ENCODE measurements around the gene C6orf136.
A peak's percentile ranks its signal among the peaks of the same experiment; 100 is the strongest.

The C6orf136 gene

DNA sequence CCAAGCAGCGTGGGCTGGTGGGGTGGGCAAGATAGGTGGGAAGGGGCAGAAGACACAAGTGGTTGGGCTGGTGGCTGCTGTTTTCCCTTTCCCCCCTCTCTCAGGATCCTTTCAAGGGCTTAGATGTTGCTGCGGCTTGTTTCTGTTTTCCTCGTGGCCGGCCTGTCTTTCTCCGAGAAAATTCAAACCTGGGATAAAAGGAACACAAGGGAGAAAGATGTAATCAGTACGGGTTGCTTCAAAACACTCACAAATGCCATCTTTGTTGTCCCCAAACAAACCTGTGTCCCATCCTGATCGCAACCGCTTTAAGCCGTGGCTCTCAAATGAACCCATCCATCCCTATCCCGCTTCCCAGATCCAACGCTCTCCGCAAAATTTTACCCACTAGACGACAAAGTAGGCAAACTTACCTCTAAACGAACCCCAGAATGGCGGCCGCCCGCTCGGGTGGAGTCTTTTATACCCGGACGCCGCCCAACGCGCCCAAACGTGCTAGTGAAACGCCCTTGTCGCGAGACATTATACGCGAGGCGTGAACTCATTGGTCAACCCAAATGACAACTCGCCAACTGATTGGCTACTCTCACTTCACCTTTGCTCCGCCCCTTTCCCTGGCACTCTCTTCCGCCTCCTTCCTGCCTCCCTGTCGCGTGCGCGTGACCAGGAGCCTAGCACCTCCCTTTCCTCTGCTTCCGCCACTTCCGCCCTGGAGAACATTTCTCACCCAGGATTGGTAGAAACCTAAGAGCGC lies 29.9 kb upstream of the C6orf136 start, which contains the start of gene PPP1R10:
Gene PPP1R10, minus strand, starts transcription at position 433 of the 754 bp plus-strand sequence. CDS start 7,299 bp downstream, outside the sequence.
- peaks cover 68% of the 10 kb centered on the region for H3K79me2 ChIP-seq (ENCODE audit: low read length)
- 0 out of 2 replicates have a peak within 1 kb of the TSS, but pooled peaks have one; percentile 60 for H2AFZ ChIP-seq (ENCODE audit: low read depth, low read length)
- peaks cover 48% of the 10 kb centered on the region for H3K36me3 ChIP-seq (replicated peaks; ENCODE audit: low read depth, low read length)

DNA sequence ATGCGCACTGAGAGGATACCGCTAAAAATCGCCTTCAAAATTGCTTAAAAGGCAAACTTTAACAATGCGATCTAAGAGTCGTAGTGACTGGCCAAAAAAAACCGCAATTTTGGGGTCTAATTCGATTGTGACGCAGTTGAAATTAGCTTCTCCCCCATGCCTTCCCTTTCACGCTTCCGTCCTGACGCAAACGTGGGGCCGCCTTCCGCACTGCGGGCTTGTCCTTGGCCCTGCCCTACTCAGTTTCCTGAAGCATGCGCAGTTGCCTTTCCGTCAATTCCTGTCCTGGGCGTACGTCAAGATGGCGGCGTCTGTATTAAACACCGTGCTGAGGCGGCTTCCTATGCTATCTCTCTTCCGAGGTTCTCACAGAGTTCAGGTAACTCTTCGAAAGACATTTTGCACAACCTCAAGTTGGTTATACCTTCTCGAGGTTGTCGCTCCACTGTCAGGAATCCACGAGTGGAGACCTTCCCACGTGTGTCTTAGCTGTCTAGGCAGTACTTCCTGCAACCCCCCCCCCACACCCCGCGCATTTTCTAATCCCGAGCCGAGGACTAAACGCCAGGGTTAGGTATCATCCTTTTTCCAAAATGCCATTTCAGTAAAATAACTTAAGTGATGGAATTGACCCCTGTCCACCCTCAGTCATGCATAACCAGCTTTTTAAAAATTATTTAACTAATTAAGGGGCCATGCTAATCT lies 29.2 kb upstream of the C6orf136 start, which contains the start of gene MRPS18B:
Gene MRPS18B, plus strand, starts transcription at position 276 of the 705 bp plus-strand sequence. Its CDS starts 26 bp downstream, at position 302.
- peak within 1 kb of the TSS; percentile 100 for H3K9ac ChIP-seq (ENCODE audit: low read length)

More for the DNA sequence above, 29.9 kb upstream of the C6orf136 start, which contains the start of gene PPP1R10:
- Histone ChIP-seq H3K4me3 (ENCODE audit: low read length) (peak within 1 kb of the TSS; percentile 95), H3K27ac (ENCODE audit: low read length) (peak within 1 kb of the TSS; percentile 91), H4K20me1 (ENCODE audit: insufficient read depth, low read length) (peaks cover 19% of the 10 kb centered on the region), H3K4me2 (ENCODE audit: low read length) (peak within 1 kb of the TSS; percentile 99), H3K4me1 (ENCODE audit: low read length) (peaks cover 27% of the 10 kb centered on the region), H3K9me3 (ENCODE audit: insufficient read depth, low read length) (no peaks in the 10 kb centered on the region), H3K27me3 (ENCODE audit: low read depth, low read length) (no peaks in the 10 kb centered on the region), H3K9ac (ENCODE audit: low read length) (peak within 1 kb of the TSS; percentile 100)
- TF ChIP-seq EZH2phosphoT487 (IDR thresholded peaks at IDR 0.05; ENCODE audit: low read depth), result no peak
- TF ChIP-seq, protein P1, sequence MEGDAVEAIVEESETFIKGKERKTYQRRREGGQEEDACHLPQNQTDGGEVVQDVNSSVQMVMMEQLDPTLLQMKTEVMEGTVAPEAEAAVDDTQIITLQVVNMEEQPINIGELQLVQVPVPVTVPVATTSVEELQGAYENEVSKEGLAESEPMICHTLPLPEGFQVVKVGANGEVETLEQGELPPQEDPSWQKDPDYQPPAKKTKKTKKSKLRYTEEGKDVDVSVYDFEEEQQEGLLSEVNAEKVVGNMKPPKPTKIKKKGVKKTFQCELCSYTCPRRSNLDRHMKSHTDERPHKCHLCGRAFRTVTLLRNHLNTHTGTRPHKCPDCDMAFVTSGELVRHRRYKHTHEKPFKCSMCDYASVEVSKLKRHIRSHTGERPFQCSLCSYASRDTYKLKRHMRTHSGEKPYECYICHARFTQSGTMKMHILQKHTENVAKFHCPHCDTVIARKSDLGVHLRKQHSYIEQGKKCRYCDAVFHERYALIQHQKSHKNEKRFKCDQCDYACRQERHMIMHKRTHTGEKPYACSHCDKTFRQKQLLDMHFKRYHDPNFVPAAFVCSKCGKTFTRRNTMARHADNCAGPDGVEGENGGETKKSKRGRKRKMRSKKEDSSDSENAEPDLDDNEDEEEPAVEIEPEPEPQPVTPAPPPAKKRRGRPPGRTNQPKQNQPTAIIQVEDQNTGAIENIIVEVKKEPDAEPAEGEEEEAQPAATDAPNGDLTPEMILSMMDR (IDR thresholded peaks at IDR 0.05; ENCODE audit: low read depth, low read length), result no peak

DNA sequence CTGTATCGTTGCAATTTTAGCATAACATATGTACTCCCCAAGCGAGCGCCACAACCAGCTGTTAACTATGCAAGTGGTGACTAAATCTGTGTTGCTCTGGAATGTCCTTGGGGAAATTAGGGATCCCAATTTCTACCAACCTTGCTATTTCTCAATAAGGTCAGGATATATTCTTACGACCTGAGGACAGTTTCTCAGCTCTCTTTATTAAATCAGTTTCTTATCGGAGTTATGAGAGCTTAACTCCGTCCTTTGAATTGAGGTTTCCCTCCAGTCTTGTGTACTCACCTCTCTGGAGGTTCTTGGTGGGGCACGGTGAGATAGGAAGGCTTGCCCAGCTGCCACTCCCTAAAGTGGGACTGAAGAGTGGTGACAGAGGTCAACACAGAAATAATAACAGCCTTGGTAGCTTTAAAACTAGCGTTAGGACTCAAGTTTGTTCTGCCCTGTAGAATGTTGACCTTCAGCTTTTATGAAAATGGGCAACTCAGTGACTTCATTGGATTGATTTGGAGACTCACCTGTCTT lies 28.6 kb upstream of the C6orf136 start:
- Histone ChIP-seq H3K4me2 (ENCODE audit: low read length) (peak overlapping the region; percentile 94), H3K79me2 (ENCODE audit: low read length) (peaks cover 59% of the 10 kb centered on the region)

More for the DNA sequence above, 29.2 kb upstream of the C6orf136 start, which contains the start of gene MRPS18B:
- TF ChIP-seq, protein P1 (IDR thresholded peaks at IDR 0.05; ENCODE audit: low read depth, low read length), result no peak
- TF ChIP-seq EZH2phosphoT487 (IDR thresholded peaks at IDR 0.05; ENCODE audit: low read depth), result no peak
- H3K4me3 ChIP-seq (ENCODE audit: low read length), result peak within 1 kb of the TSS; percentile 95
- peaks cover 45% of the 10 kb centered on the region for H3K36me3 ChIP-seq (replicated peaks; ENCODE audit: low read depth, low read length)
- no peaks in the 10 kb centered on the region for H3K27me3 ChIP-seq (ENCODE audit: low read depth, low read length)
- H3K4me1 ChIP-seq (ENCODE audit: low read length), result peaks cover 27% of the 10 kb centered on the region
- 0 out of 2 replicates have a peak within 1 kb of the TSS, but pooled peaks have one; percentile 60 for H2AFZ ChIP-seq (ENCODE audit: low read depth, low read length)
- peaks cover 65% of the 10 kb centered on the region for H3K79me2 ChIP-seq (ENCODE audit: low read length)
- no peaks in the 10 kb centered on the region for H3K9me3 ChIP-seq (ENCODE audit: insufficient read depth, low read length)
- H3K27ac ChIP-seq (ENCODE audit: low read length), result peak within 1 kb of the TSS; percentile 91
- H4K20me1 ChIP-seq (ENCODE audit: insufficient read depth, low read length), result peaks cover 17% of the 10 kb centered on the region
- peak within 1 kb of the TSS; percentile 99 for H3K4me2 ChIP-seq (ENCODE audit: low read length)

More for the DNA sequence above, 28.6 kb upstream of the C6orf136 start:
- TF ChIP-seq, protein P1 (IDR thresholded peaks at IDR 0.05; ENCODE audit: low read depth, low read length), result no peak
- TF ChIP-seq EZH2phosphoT487 (IDR thresholded peaks at IDR 0.05; ENCODE audit: low read depth), result no peak
- H2AFZ ChIP-seq (ENCODE audit: low read depth, low read length), result no peak overlapping the region
- H3K4me1 ChIP-seq (ENCODE audit: low read length), result peaks cover 21% of the 10 kb centered on the region
- H3K27ac ChIP-seq (ENCODE audit: low read length), result peak overlapping the region; percentile 91
- peaks cover 40% of the 10 kb centered on the region for H3K36me3 ChIP-seq (replicated peaks; ENCODE audit: low read depth, low read length)
- peak overlapping the region; percentile 95 for H3K4me3 ChIP-seq (ENCODE audit: low read length)
- peak overlapping the region; percentile 98 for H3K9ac ChIP-seq (ENCODE audit: low read length)
- H4K20me1 ChIP-seq (ENCODE audit: insufficient read depth, low read length), result peaks cover 14% of the 10 kb centered on the region
- H3K27me3 ChIP-seq (ENCODE audit: low read depth, low read length), result no peaks in the 10 kb centered on the region
- H3K9me3 ChIP-seq (ENCODE audit: insufficient read depth, low read length), result no peaks in the 10 kb centered on the region

Data from OCI-LY3 (cell line).